NCI-H524 (cell line): Measurements from ENCODE around the gene RBP4.

Experiments used
- DNase-seq, 2 experiments: peaks; one replicate each; lab custom pipeline; 2025; lab: John Stamatoyannopoulos, UW

The RBP4 gene

GRCh38 chr10:93601146-93601773 is at the start of gene RBP4:
TSS of gene RBP4 (minus strand) at chr10:93601235. CDS start at chr10:93601028, 207 bp downstream.
- no peak for DNase-seq

- DNase-seq = no peak
Measured at GRCh38 chr10:93639791-93640190, 38.8 kb upstream of the RBP4 start.

GRCh38 chr10:93630625-93631557 is 29.9 kb upstream of the RBP4 start:
- peak in 1 of 2 experiments; percentile 36 for DNase-seq

DNA sequence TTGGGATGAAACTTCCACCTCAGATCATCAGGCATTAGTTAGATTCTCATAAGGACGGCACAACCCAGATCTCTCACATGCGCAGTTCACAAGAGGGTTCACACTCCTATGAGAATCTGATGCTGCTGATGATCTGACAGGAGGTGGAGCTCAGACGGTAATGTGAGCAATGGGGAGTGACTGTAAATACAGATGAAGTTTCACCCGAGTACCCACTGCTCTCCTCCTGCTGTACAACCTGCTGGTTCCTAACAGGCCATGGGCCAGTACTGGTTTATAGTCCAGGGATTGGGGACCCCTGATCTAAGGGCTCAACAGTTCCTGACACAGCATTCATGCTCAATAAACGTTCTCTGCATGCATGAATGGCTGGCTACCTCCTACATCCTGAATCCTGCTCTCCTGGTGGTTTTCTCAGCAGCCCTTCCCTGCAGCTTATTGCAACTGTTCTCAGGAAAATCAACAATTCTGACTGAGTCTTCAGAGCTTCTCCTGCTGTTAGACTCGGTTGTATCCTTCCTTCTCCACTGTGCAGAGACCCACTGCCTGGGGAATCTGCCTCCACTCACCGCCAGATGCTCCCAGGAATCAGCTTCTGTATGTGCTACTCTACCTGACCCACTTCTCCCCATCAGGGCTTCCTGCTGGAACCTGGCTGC is 28.7 kb upstream of the RBP4 start:
- no peak for DNase-seq

DNA sequence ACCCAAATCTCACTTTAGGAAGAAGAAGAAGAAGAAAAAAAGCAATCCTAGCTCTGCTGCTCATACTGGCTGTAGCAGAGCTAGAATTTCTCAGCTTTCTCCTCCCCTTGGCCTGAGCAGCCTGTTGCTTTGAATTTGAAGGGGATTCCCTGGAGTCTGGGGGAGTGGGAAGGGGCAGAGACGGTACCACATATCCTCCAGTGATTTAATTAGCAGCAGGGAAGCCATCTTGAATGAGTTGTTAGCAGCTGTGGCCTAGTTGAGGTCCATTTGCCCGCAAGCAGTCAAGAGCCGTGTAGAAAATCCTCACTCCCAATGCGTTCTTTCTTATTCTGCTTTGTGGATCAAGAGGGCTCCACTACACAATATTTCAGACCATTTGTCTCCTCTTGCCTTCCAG is 27.8 kb upstream of the RBP4 start:
- no peak for DNase-seq

GRCh38 chr10:93622942-93623341 is 21.9 kb upstream of the RBP4 start:
- no peak for DNase-seq

DNA sequence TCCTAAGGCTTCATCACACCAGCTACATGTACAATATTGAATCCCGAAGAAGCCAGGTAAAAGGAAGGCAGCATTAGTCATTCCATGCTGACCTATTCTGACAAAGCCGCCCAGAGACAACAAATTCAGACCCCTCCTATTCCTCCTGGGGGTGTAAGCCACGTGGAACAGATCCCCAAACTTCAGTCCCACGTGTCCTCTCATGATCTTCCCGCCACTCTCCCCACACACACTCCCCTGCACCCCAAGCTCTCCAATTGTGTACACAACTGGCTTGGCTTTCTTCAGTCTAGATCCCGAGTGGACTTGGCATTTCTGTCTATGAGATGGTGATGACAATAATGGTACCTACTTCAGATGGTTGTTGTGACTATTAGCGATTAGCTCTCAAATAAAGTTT is 19.9 kb upstream of the RBP4 start:
- DNase-seq = no peak

- no peak for DNase-seq
Measured at GRCh38 chr10:93615576-93616235, 14.7 kb upstream of the RBP4 start.

DNA sequence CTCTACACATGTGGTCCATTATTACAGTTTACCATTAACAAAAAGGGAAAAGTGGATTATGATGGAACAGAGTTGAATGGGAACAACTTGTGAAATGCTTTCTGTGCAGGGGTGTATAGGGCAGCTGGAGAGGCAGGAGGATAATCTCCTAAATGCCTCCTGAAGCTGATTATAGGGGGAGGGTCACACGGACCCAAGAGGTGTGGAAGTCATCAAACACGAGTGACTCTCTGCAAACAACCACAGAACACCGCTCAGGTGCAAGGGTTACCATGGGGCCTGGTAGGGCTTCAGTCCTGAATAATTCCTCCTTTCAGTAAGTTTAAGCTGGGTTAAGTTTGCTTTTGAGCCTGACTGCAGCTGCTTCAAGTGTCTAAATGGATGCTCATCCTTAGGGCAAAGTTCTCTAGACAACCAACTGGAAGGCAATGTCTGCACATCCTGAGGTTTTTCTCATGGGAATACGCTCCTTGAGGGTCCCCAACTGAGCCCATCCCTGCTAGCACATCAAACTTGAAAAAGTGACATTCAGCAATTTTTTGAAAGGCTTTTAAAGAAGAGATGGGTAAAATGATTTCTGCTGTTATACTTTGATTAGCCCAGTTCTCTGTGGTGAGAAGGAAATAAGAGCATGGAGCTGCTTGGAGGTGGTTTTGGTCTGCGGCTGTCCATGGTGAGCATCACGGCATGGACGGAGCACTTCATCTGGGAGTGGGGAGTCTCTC is 13.2 kb upstream of the RBP4 start:
- peak in 1 of 2 experiments; percentile 57 for DNase-seq

GRCh38 chr10:93613126-93613525 is 12.1 kb upstream of the RBP4 start:
- no peak for DNase-seq

- DNase-seq = peak in 1 of 2 experiments; percentile 68
Measured at GRCh38 chr10:93612311-93612710, 11.3 kb upstream of the RBP4 start, which contains the start of gene PDE6C. TSS of gene PDE6C (plus strand) at chr10:93612537. CDS start at chr10:93612726, 189 bp downstream.

DNA sequence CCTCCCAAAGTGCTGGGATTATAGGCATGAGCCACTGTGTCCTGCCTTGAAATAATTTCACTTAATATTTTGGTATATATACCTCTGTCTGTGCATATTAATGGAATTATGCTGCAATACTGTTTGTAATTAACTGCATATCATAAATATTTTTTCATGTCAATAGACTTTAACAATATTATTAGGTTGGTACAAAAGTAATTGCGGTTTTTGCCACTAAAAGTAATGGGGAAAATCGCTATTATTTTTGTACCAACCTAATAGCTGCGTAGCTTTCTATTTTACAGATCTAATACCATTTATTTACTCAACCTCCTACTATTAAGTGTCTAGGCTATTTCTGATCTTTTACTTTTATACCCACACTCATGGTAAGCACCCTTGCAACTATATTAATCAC is 7.4 kb upstream of the RBP4 start:
- DNase-seq = no peak

- no peak for DNase-seq
Measured at GRCh38 chr10:93604146-93604545, 3.1 kb upstream of the RBP4 start.

- DNase-seq = no peak
Measured at GRCh38 chr10:93603023-93603422, 2.0 kb upstream of the RBP4 start.

DNA sequence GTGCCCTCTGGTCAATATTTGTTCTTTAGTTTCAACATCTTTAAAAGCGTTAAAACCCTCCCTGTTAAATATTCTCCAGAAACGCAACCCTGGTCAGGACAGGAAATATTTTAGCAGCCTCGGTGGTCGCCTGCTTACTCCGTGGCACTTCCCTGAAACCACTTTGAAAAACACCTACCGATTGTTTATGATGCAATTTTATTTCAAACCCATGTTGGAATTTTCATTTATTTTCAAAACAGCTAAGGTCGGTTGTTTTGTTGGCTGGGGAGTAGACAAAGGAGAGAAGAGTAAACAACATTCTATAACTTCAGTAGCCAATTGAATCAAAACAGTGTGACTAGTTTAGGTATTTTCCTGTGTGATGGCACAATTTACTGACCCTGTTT is 733 bp upstream of the RBP4 start:
- no peak for DNase-seq

DNA sequence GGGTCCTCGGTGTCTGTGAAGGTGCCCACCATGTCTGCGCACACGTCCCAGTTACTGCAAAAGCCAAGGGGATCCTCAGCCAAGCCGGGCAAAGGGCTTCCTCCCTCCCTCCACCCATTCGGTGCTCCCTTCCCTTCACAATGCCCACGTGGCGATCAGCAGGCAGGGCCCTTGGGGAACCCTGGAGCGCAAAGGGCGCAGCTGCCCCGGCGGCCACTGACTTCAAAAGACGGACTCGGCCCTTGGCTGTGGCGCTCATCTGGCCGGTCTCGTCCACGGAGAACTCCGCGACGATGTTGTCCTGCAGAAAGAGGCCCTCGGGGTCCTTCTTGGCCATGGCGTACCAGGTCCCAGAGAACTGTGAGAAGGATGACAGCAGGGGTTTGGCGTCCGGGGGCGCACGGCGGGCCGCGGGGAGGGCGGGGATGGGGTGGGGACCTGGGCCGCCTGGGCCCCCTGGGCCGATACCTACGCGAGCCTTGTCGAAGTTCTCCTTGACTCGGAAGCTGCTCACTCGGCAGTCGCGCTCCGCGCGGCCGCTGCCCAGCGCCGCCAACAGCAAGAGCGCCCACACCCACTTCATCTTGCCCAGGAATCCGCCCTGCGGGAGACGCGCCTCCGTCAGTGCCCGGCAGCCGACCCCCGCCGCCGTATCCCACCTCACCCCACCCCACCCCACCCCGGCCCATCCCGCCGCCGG is 439 bp downstream of the RBP4 start:
- DNase-seq = no peak

- DNase-seq = no peak
Measured at GRCh38 chr10:93599778-93600177, 1.3 kb downstream of the RBP4 start.

GRCh38 chr10:93599335-93599734 is 1.7 kb downstream of the RBP4 start:
- DNase-seq = no peak

DNA sequence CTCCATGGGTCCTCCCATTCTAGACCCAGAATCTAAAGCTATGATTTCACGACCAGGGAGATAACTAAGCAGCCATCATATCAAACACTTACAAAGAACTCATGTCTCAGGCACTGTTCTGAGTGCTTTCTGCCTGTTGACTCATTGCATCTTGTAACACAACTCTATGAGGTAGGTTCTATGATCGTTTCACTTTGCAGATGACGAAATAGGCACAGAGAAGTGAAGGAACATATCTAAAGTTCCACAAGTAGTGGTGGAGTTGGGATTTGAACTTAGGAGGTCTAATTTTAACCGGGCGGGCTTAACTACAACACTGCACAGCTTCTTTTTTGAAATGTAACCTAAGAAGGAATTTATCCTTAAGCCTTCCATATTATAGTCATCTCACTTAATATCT is 2.9 kb downstream of the RBP4 start:
- no peak for DNase-seq

DNA sequence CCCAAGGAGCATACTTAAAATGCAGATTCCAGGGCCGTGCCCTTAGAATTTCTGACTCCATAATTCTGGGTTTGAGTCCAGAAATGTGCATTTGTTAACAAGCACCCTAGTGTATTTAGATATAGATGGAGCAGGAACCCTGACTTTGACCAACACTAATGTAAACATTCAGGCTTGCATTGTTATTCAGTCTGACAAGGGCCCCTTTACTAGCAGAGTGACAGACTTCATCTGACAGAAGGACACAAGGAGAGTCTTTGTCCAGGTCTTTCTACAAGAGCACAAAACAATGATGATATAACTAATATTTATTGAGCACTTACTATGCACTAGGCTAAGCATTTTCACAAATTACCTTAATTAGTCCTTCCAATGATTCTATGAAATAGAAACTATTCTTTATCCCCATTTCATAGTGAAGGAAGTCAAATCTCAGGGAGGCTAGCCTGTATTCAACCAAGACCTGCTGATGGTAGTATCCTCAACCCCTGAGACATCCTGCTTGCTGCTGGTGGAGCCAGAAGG is 3.9 kb downstream of the RBP4 start:
- DNase-seq = no peak

GRCh38 chr10:93596539-93596938 is 4.5 kb downstream of the RBP4 start:
- DNase-seq = no peak
